Pulmonary artery endothelial cell (primary cell): ENCODE data around the gene MYG1. TPM values are rescaled to one million over a fixed set of nuclear protein-coding genes. Genes with fewer than 3 reads are reported as not detected.

Experiments
- DNase-seq: peaks from one replicate; pipeline ENCODE4 v3.0.0-alpha.2; 2011; ENCODE audit warnings: low read depth, low spot score
- total RNA-seq: library from RNA; depleted of rRNA; stranded (reverse); fragments of >200 nt; gene quantifications from 2 replicates; pipeline ENCODE4 v1.2.3, GENCODE V29; 2014

The MYG1 gene
- total RNA-seq, 1 donor from 2014 or later = 50.5 TPM

DNA sequence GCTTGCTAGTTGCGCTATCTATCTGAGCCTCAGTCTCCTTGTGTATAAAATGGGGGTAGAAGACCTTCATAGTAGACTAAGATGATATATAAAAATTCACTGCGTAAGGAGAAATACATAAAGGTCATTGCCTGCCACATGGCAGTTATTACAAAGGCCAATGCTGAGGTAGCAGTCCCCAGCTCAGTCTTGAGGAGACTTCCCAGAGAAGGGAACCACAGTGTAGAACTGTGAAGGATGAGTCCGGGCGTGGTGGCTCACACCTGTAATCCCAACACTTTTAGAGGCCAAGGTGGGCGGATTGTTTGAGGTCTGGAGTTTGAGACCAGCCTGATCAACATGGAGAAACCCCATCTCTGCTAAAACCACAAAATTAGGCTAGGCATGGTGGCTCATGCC is 53.8 kb downstream of the MYG1 start:
- no peak for DNase-seq

- DNase-seq = no peak
Measured at GRCh38 chr12:53355121-53355520, 55.6 kb downstream of the MYG1 start.

Other genes with a start within 250 kb of the MYG1 start
- 14.9 and 27.0 TPM in 2 replicates for gene TNS2, start 249.6 kb upstream of the MYG1 start, total RNA-seq
- 20.0 and 21.8 TPM in 2 replicates for gene SPRYD3, start 220.3 kb upstream of the MYG1 start, total RNA-seq
- 10.6 and 27.3 TPM in 2 replicates for gene IGFBP6, start 202.0 kb upstream of the MYG1 start, total RNA-seq
- gene SOAT2, start 196.2 kb upstream of the MYG1 start, total RNA-seq = not detected in 2 replicates
- gene ZNF740, start 119.0 kb upstream of the MYG1 start, total RNA-seq = 14.1 and 16.9 TPM in 2 replicates
- gene CSAD, start 118.8 kb upstream of the MYG1 start, total RNA-seq = 4.1 and 4.2 TPM in 2 replicates
- 0.42 TPM in 1 of 2 replicates, not detected in the other for gene ITGB7, start 92.4 kb upstream of the MYG1 start, total RNA-seq
- 4.2 and 7.4 TPM in 2 replicates for gene RARG, start 67.5 kb upstream of the MYG1 start, total RNA-seq
- gene ESPL1, start 31.4 kb upstream of the MYG1 start, total RNA-seq = 6.7 and 14.6 TPM in 2 replicates
- 382 and 446 TPM in 2 replicates for gene PFDN5, start 4.2 kb upstream of the MYG1 start, total RNA-seq
- gene AAAS, start 21.9 kb downstream of the MYG1 start, total RNA-seq = 36.7 and 44.2 TPM in 2 replicates
- gene SP7, start 36.7 kb downstream of the MYG1 start, total RNA-seq = not detected in 2 replicates
- gene SP1, start 80.5 kb downstream of the MYG1 start, total RNA-seq = 27.4 and 44.1 TPM in 2 replicates
- gene AMHR2, start 124.2 kb downstream of the MYG1 start, total RNA-seq = not detected in 2 replicates
- 24.3 and 26.2 TPM in 2 replicates for gene PRR13, start 142.0 kb downstream of the MYG1 start, total RNA-seq
- gene PCBP2, start 152.4 kb downstream of the MYG1 start, total RNA-seq = 368 and 377 TPM in 2 replicates
- gene MAP3K12, start 199.8 kb downstream of the MYG1 start, total RNA-seq = 18.3 and 20.9 TPM in 2 replicates
- 60.3 and 69.8 TPM in 2 replicates for gene TARBP2, start 201.6 kb downstream of the MYG1 start, total RNA-seq
- not detected in 2 replicates for gene NPFF, start 207.8 kb downstream of the MYG1 start, total RNA-seq